Measurements from ENCODE around the gene RNF223. TPM values are rescaled to one million over a fixed set of nuclear protein-coding genes. Genes with fewer than 3 reads are reported as not detected.

Gene RNF223
- polyA plus RNA-seq, 1 donor (not counting 4 experiments of a cell fraction or from before 2014, with no cell fraction given), result 0.22 TPM

- H3K27ac ChIP-seq (ENCODE audit: control insufficient read depth, insufficient read depth, low read length), result no peak overlapping the region
- H3K79me2 ChIP-seq (ENCODE audit: control insufficient read depth, insufficient read depth, low read length), result peaks cover 27% of the 10 kb centered on the region
- H2AFZ ChIP-seq (ENCODE audit: control insufficient read depth, low read length), result no peak overlapping the region
- H3K9me1 ChIP-seq (ENCODE audit: control insufficient read depth, extremely low read depth, insufficient read depth, low read length), result no peaks in the 10 kb centered on the region
- no peak for DNase-seq (ENCODE audit: low read depth, low spot score)
- peaks cover 2% of the 10 kb centered on the region for H3K4me1 ChIP-seq (ENCODE audit: control insufficient read depth, extremely low read depth, insufficient read depth, low read length)
- peaks cover 17% of the 10 kb centered on the region for H3K27me3 ChIP-seq (ENCODE audit: control insufficient read depth, extremely low read depth, insufficient read depth, low read length)
- peak overlapping the region; percentile 60 for H3K9ac ChIP-seq (ENCODE audit: control insufficient read depth, extremely low read depth, insufficient read depth, low read length)
- no peaks in the 10 kb centered on the region for H4K20me1 ChIP-seq (ENCODE audit: control insufficient read depth, extremely low read depth, insufficient read depth, low read length)
- FAIRE-seq, result no peak
- TF ChIP-seq EZH2 (IDR thresholded peaks at IDR 0.05; ENCODE audit: low read length), result no peak
- TF ChIP-seq, protein P1, sequence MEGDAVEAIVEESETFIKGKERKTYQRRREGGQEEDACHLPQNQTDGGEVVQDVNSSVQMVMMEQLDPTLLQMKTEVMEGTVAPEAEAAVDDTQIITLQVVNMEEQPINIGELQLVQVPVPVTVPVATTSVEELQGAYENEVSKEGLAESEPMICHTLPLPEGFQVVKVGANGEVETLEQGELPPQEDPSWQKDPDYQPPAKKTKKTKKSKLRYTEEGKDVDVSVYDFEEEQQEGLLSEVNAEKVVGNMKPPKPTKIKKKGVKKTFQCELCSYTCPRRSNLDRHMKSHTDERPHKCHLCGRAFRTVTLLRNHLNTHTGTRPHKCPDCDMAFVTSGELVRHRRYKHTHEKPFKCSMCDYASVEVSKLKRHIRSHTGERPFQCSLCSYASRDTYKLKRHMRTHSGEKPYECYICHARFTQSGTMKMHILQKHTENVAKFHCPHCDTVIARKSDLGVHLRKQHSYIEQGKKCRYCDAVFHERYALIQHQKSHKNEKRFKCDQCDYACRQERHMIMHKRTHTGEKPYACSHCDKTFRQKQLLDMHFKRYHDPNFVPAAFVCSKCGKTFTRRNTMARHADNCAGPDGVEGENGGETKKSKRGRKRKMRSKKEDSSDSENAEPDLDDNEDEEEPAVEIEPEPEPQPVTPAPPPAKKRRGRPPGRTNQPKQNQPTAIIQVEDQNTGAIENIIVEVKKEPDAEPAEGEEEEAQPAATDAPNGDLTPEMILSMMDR (optimal IDR thresholded peaks at IDR 0.05 in 1 of 3, IDR thresholded peaks at IDR 0.05 in 1 of 3, conservative IDR thresholded peaks at IDR 0.05 in 1 of 3; ENCODE audit: extremely low read depth in 1 of 3, insufficient read depth in 2 of 3, low read length in 3 of 3), result no peak
- dilution Hi-C loops (cut with MboI; ENCODE audit: extremely low pct_ligation_motif_present, low sequenced_read_pairs), result no loop called here
- peaks cover 5 to 9% of the 10 kb centered on the region in 2 experiments for H3K36me3 ChIP-seq (ENCODE audit: control insufficient read depth in 2 of 2, extremely low read depth in 1 of 2, insufficient read depth in 2 of 2, low read length in 2 of 2)
- H3K4me3 ChIP-seq (ENCODE audit: control insufficient read depth in 2 of 3, extremely low read depth in 1 of 3, insufficient read depth in 2 of 3, low read depth in 1 of 3, low read length in 3 of 3), result peak overlapping the region; percentile 57 to 80 (median 68)
- H3K9me3 ChIP-seq (ENCODE audit: control insufficient read depth, low read depth, low read length), result no peaks in the 10 kb centered on the region
- peak overlapping the region; percentile 80 for H3K4me2 ChIP-seq (ENCODE audit: control insufficient read depth, extremely low read depth, insufficient read depth, low read depth, low read length)
These were observed 42.8 kb upstream of the RNF223 start for GRCh38 chr1:1116701-1117468.

DNA sequence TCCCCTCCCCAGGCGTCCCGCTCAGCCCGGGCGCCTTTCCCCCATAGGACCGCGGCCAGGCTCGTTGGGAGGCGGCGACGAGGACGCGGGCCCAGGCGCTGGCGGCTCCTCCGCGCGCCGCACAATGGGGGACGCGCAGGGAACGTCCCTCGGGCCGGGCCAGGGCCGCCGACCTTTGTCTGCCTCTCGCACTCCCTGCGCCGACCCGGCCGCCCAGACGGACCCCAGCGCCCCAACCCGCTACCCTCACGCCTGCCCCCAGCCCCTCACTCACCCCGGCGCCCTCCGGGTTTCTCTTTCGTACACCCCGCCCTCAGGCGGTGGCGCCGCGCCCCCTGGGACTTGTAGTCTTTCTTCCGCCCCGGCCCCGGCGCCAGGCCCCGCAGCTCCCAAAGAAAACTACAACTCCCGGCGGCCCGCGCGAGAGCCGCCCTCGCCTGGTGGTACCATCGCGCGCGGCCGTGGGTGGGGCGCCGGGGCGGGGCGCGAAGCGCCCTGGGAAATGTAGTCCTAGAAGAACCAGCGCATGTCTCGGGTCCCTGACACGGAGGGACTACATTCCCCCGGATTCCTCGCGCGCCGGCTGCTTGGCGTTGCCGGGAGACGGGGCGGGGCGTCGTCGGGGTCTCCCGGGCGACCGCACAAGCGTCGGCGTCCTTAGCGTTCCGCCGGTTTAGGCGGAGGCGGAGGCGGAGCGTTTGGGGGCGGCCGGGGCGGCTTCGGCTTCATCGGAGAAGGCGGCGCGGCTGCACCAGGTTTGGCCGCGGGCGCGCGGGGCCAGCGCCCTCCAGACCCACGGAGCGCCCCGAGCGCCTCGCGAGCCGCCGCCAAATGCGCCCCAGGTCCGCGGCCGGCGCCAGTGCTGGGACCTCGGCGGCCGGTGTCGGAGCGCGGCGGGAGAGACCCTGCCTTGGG lies 41.9 kb upstream of the RNF223 start, which contains the start of gene C1orf159:
Gene C1orf159, minus strand, starts transcription at position 304 of the 915 bp plus-strand sequence. CDS start 24,546 bp downstream, outside the sequence.
- peak within 1 kb of the TSS; percentile 70 for H3K9ac ChIP-seq (ENCODE audit: control insufficient read depth, extremely low read depth, insufficient read depth, low read length)
- peak within 1 kb of the TSS; percentile 43 for H2AFZ ChIP-seq (ENCODE audit: control insufficient read depth, low read length)
- H3K27me3 ChIP-seq (ENCODE audit: control insufficient read depth, extremely low read depth, insufficient read depth, low read length), result peaks cover 17% of the 10 kb centered on the region
- dilution Hi-C loops (cut with MboI; ENCODE audit: extremely low pct_ligation_motif_present, low sequenced_read_pairs), result no loop called here
- no peaks in the 10 kb centered on the region for H3K9me1 ChIP-seq (ENCODE audit: control insufficient read depth, extremely low read depth, insufficient read depth, low read length)
- peak; percentile 32 for FAIRE-seq
- H3K36me3 ChIP-seq (ENCODE audit: control insufficient read depth in 2 of 2, extremely low read depth in 1 of 2, insufficient read depth in 2 of 2, low read length in 2 of 2), result peaks cover 5 to 10% of the 10 kb centered on the region in 2 experiments
- H4K20me1 ChIP-seq (ENCODE audit: control insufficient read depth, extremely low read depth, insufficient read depth, low read length), result no peaks in the 10 kb centered on the region
- H3K4me3 ChIP-seq (ENCODE audit: control insufficient read depth in 2 of 3, extremely low read depth in 1 of 3, insufficient read depth in 2 of 3, low read depth in 1 of 3, low read length in 3 of 3), result peak within 1 kb of the TSS; percentile 67 to 80 (median 77)
- no peaks in the 10 kb centered on the region for H3K9me3 ChIP-seq (ENCODE audit: control insufficient read depth, low read depth, low read length)
- no peak for TF ChIP-seq EZH2 (IDR thresholded peaks at IDR 0.05; ENCODE audit: low read length)
- TF ChIP-seq, protein P1 (optimal IDR thresholded peaks at IDR 0.05 in 1 of 3, IDR thresholded peaks at IDR 0.05 in 1 of 3, conservative IDR thresholded peaks at IDR 0.05 in 1 of 3; ENCODE audit: extremely low read depth in 1 of 3, insufficient read depth in 2 of 3, low read length in 3 of 3), result no peak
- peaks cover 32% of the 10 kb centered on the region for H3K79me2 ChIP-seq (ENCODE audit: control insufficient read depth, insufficient read depth, low read length)
- peak within 1 kb of the TSS; percentile 80 for H3K4me2 ChIP-seq (ENCODE audit: control insufficient read depth, extremely low read depth, insufficient read depth, low read depth, low read length)
- DNase-seq (ENCODE audit: low read depth, low spot score), result peak; percentile 85
- peaks cover 2% of the 10 kb centered on the region for H3K4me1 ChIP-seq (ENCODE audit: control insufficient read depth, extremely low read depth, insufficient read depth, low read length)
- H3K27ac ChIP-seq (ENCODE audit: control insufficient read depth, insufficient read depth, low read length), result peak within 1 kb of the TSS; percentile 36
